IPS-11a (cell line): ENCODE measurements around the gene CIC.

Experiments
- H3K4me3 ChIP-seq: one replicate; pipeline ENCODE4 v1.5.1; 2013; ENCODE audit warnings: low read depth, low read length, control low read depth

CIC gene

DNA sequence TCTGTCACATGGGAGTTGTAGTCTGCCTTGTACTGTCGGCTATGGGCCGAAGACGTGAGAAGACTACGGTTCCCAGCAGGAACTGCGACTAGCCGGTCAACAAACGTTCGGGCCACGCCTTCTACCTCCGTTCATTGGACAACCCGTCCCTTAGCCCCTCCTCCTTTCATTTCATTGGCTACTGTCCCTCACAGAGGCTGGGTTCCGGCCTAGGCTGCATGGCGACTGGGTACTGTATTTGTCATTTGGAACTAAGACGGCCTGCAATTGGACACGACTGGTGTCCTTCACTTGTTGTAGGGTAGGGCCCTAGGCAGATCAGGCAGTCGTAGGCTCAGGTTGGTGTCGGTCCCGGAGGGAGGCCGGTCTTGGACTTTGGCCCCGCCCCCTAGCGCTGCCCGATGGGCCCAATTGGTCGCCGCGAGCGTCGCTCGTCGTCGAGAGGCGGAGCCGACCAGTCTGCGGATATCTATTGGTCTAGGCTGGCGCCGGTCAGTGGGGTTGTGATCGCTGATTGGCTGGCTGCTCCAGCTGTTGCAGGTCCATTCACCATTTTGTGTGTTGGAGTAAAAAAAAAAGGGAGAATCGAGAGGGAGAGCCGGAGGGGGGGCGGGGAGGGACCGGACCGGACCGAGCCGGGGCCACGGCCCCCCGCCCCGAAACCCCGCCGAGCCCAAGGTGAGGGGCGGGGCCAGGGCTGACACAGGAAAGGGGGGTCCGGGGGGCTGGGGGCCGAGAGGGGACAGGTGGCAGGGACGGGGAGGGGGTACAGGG lies at the start of gene CIC:
CIC (plus strand) TSS at position 549 of the 774 bp plus-strand sequence. CDS start 2,532 bp downstream, outside the sequence.
- peak within 1 kb of the TSS; percentile 95 for H3K4me3 ChIP-seq

DNA sequence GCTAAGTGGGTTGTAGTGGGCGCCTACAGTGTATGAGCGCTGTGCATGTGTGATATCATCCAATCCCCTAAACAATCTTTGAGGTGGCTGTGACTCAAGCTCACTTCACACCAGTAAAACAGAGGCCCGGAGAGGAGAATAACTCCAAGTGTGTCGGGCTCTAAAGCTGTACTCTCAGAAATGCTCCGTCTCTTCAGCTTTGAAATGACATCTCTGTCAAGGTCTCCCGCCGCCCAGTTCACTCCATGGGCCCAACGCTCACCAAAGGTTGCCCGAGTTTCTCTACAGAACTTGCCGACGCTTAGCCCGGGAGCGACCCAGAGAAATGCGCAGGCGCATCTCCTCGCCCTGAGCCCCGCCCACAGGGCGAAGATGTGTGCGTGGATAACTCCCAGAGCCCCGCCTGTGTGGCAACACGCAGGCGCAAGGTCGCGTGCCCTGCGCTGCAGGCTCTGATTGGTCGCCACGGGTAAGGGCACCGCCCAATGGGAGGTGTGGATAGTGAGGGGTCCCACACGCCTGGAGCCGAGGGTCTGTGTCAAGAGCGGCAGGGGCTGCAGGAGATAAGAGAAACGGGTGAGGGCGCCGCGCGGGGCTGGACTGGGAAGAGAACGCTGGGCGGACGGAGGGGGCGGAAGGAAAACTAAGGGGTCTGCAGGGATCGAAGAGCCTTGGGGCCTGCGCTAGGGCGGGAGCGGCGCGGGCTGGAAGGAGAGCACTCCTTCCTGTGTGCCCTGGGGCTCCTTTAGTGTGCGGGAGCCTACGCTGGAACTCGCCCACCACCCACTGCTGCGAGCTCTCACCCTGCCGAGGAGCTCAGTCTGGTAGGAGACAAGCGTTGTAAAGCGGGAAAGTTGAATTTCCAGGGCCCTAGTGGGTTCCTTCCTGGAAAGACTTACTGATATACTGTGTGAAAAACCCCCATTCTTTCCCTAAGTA lies 49.0 kb upstream of the CIC start, which contains the start of gene ZNF526:
ZNF526 (plus strand) TSS at position 501 of the 939 bp plus-strand sequence. CDS start 4,092 bp downstream, outside the sequence.
- peak within 1 kb of the TSS; percentile 89 for H3K4me3 ChIP-seq

- peak overlapping the region; percentile 89 for H3K4me3 ChIP-seq
Observed at GRCh38 chr19:42220751-42221097, 48.3 kb upstream of the CIC start.

DNA sequence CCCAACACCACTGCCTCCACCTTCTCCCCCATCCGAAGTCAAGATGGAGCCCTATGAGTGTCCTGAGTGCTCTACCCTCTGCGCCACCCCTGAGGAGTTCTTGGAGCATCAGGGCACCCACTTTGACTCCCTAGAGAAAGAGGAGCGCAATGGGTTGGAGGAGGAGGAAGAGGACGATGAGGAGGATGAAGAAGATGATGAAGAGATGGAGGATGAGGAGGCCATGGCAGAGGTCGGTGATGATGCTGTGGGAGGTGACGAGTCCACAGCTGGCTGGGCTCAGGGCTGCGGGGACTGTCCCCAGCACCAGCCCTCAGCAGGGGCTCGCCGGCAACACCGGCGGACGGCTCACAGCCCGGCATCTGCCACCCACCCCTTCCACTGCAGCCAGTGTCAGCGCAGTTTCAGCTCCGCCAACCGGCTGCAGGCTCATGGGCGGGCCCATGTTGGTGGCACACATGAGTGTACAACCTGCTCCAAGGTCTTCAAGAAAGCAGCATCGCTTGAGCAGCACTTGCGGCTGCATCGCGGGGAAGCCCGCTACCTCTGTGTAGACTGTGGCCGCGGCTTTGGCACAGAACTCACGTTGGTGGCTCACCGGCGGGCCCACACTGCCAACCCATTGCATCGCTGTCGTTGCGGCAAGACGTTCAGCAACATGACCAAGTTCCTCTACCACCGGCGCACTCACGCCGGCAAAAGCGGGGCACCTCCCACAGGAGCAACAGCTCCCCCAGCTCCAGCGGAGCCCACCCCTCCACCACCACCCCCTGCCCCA lies 43.9 kb upstream of the CIC start:
- H3K4me3 ChIP-seq, result no peak overlapping the region

GRCh38 chr19:42225718-42226292 lies 43.2 kb upstream of the CIC start:
- H3K4me3 ChIP-seq, result no peak overlapping the region

GRCh38 chr19:42226886-42227285 lies 42.2 kb upstream of the CIC start:
- no peak overlapping the region for H3K4me3 ChIP-seq

DNA sequence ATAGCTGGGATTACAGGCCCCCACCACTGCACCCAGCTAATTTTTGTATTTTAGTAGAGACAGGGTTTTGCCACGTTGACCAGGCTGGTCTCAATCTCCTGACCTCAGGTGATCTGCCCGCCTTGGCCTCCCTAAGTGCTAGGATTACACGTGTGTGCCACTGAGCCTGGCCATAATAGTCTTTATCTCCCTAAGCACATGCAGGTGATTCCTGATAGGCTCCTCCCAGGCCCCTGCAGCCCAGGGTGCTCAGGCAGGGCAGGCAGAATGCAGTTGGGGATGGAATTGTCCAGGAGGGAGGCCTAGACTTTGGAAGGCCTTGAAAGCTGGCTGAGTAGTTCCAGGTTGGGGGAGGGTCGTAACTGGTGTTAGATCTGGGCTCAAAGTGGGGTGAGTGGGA lies 40.4 kb upstream of the CIC start:
- H3K4me3 ChIP-seq, result no peak overlapping the region

DNA sequence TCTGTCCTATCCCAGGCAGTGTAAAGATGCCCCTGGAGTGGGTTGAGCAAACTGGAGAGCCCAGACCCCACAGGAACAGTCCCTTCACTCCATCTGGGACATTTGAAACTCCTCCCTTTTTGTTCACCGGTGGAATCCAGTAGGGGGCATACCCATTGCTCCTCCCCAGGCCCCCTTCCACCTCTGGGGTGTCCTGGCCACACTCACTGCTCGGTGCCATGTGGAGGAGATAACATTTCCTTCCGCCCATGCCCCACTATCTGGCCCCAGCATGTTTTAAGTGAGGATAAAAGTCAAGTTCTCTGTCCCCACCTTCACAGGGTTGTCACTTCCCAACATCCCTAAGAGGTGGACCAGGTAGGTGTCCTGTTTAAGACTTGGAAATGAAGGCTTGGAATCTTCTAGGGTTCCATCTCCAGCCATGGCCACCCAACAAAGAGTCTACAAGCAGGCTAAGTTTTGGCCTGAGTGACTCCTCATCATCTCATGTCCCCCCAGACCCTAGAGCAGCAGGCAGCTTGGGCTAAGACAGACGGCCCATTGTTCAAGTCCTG lies 39.7 kb upstream of the CIC start:
- no peak overlapping the region for H3K4me3 ChIP-seq

DNA sequence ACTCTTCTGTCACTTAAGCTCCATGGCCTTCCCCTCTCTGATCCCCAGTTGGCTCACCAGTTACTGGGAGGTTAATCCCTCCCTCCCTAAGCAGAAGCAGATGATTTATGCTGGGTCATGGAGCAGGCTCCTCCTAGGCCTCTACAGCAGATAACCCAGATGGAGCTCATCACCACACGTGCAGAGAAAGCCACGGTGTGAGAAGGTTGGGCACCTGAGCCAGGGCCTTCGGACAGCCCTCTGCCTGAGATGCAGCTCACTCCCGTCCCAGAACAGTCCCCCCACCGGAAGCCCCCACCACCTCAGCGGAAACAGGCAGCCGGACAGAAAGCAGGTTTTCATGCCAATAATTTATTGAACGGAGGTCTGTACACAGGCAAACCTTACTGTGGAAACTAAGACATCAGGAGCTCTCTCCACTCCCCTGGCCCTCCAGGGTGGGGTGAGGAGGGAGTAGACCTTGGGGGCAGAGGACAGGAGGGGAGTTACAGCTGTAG lies 39.1 kb upstream of the CIC start:
- no peak overlapping the region for H3K4me3 ChIP-seq

DNA sequence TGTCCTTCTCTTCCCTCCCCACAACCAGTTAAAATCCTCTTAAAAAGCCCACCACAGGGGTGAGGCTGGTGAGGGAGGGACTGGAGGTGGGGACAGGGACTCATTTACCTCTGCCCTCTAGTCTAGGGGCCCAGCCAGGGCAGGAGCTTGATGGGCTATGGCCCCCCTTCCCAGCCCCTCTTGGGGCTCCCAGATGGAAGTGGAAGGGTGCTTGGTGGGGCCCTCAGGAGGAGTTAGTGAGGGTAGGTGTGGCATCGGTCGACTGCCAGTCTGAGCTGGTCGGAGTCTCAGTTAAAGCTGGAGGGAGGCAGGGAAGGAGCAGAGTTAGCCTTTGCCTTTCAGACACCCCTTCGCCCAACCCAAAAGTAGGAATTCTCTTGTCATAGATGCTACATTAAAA lies 38.5 kb upstream of the CIC start:
- H3K4me3 ChIP-seq, result no peak overlapping the region

DNA sequence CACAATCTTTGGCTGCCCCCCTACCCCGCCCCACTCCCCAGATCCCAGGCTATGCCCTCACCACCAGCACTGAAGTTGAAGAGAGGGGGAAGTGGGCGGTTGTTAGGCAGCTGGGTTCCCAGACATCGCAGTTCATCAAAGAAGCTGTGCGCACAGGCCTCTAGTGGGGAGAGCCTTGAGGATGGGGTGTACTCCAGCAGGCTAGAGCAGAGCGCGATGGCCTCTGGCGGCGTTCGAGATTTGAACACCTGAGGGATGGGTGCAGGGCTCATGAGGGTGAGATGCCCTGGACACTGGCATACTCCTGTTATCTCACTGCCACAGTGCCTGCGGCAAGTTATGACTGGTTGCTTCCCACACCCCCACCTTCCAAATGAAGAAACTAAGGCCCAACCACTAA lies 36.6 kb upstream of the CIC start:
- H3K4me3 ChIP-seq, result no peak overlapping the region

GRCh38 chr19:42233106-42233505 lies 35.9 kb upstream of the CIC start:
- H3K4me3 ChIP-seq, result no peak overlapping the region

- H3K4me3 ChIP-seq, result no peak overlapping the region
Observed at GRCh38 chr19:42233678-42234292, 35.3 kb upstream of the CIC start.

DNA sequence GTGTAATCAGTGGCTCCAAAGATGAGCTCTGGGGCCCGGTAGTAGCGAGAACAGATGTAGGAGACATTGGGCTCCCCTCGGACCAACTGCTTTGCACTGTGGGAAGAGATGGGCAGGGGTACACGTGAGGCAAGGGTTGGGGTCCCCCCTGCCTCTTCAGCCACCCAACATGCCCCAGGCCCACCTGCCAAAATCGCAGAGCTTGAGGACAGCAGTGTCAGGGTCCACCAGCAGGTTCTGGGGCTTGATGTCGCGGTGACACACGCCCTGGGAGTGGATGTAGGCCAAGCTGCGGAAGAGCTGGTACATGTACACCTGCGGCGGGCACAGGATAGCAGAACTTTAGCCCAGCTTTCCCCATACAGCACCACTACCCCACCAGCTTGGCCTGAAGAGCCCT lies 34.7 kb upstream of the CIC start:
- no peak overlapping the region for H3K4me3 ChIP-seq

DNA sequence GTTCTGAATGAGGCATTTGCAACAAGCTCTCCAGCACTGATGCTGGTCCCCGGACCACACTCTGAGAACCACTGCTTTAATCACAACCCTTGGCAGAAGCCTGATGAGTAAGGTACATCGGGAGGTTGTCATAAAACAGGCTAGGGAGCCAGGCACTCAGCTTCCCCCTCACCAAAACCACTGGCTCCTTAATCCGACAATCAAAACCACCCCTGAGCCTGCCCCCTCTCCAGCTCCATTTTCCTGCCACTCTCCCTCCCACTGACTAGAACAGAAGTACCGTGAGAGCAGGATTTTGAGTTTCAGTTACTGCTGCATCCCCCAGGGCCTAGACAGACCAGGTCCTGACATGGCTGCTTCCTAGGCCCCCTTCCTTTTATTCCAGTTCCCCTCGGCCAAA lies 33.9 kb upstream of the CIC start:
- no peak overlapping the region for H3K4me3 ChIP-seq

DNA sequence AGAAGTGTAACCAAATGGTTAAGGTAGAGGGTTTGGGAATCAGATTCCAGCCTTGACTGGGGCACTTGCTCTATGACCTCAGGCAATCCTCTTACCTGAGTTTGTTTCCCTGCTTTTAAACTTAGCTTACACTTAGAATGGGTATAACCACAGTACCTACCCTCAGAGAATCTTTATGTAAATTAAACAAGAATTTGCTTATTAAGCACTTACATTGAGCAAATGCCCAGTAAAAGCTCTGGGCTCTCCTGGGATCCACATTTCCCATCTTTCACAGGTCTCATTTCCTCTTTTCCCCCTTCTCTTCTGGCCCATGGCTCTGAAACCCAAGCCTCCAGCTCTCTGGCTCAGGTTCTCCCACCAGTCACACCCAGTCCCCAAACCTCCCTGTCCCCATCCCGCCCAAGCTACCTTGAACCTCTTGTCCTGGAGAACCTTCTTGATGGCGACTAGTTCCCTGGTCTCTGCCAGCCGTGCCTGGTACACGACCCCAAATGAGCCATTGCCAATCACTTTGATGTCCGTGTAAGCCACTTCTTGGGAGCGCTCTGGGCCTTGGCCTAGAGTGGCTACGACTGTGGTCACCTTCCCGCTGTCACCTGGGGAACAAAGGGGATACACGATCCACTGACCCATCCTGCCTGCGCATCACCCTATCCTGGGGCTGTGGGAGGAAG lies 29.4 kb upstream of the CIC start:
- no peak overlapping the region for H3K4me3 ChIP-seq

GRCh38 chr19:42241279-42241678 lies 27.8 kb upstream of the CIC start:
- peak overlapping the region; percentile 82 for H3K4me3 ChIP-seq

DNA sequence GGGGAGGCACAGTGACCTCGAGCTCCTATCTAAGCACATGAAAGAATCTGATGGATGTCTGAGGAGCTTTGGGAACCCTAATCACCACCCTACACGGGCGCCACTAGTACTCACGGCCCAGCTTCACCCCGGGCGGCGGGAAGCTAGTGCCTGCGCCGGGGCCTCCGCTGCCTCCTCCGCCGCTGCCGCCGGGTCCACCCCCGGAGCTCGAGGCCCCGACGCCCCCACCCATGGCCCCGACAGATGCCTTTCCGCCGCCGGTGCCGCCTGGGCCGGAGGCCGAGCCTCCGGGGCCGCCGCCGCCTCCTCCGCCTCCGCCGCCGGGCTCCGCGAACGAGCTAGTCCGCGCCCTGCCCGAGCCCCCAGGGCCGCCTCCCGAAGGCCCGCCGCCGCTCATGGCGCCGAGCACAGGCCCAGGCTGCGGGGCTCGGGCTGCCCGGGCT lies 27.0 kb upstream of the CIC start:
- H3K4me3 ChIP-seq, result peak overlapping the region; percentile 82
